OCI-LY1 (cell line): Measurements from ENCODE around the gene PRSS53.

Source experiments
- H2AFZ ChIP-seq: fragments of 200-600 bp; sonication (generic), shearing (Covaris generic); 2 replicates; pipeline ENCODE4 v1.6.0; 2014; ENCODE audit warnings: antibody characterized with exemption, mild to moderate bottlenecking, low read length
- H3F3A ChIP-seq: fragments of 200-600 bp; sonication (generic), shearing (Covaris generic); 2 replicates; pipeline ENCODE4 v1.6.0; 2014; ENCODE audit warnings: mild to moderate bottlenecking, antibody characterized with exemption, low read length, moderate library complexity; ENCODE audit not compliant: insufficient read depth
- H3K27ac ChIP-seq: fragments of 200-600 bp; sonication (generic); 2 replicates; pipeline ENCODE4 v1.5.1; 2014; ENCODE audit warnings: low read length, mixed run types, mild to moderate bottlenecking, low read depth; ENCODE audit not compliant: poor library complexity, severe bottlenecking
- H3K27me3 ChIP-seq: fragments of 200-600 bp; sonication (generic); 2 replicates; pipeline ENCODE4 v1.6.0; 2014; ENCODE audit warnings: antibody characterized with exemption, mild to moderate bottlenecking, low read length, moderate library complexity; ENCODE audit not compliant: insufficient read depth
- H3K36me3 ChIP-seq: fragments of 200-600 bp; sonication (generic); 2 replicates; pipeline ENCODE4 v1.6.1; 2014; ENCODE audit warnings: mild to moderate bottlenecking, antibody characterized with exemption, low read length, moderate library complexity, mixed read lengths; ENCODE audit not compliant: insufficient read depth
- H3K4me1 ChIP-seq: fragments of 200-600 bp; sonication (generic); 2 replicates; pipeline ENCODE4 v1.5.1; 2014; ENCODE audit warnings: mild to moderate bottlenecking, low read length, moderate library complexity; ENCODE audit not compliant: insufficient read depth, severe bottlenecking
- H3K4me2 ChIP-seq: fragments of 200-600 bp; sonication (generic), shearing (Covaris generic); 2 replicates; pipeline ENCODE4 v1.6.1; 2014; ENCODE audit warnings: low read length
- H3K4me3 ChIP-seq: fragments of 200-600 bp; sonication (generic); 2 replicates; pipeline ENCODE4 v1.5.1; 2014; ENCODE audit warnings: low read length, low read depth, mild to moderate bottlenecking, mixed read lengths; ENCODE audit not compliant: poor library complexity, severe bottlenecking
- H3K79me2 ChIP-seq: fragments of 200-600 bp; shearing (Covaris generic); 2 replicates; pipeline ENCODE4 v1.6.1; 2016; ENCODE audit warnings: mixed run types, low read length, mixed read lengths; ENCODE audit not compliant: insufficient read depth
- H3K9ac ChIP-seq: fragments of 200-600 bp; sonication (generic), shearing (Covaris generic); 2 replicates; pipeline ENCODE4 v1.6.1; 2014; ENCODE audit warnings: mild to moderate bottlenecking, low read length, mixed read lengths
- H3K9me2 ChIP-seq: fragments of 200-600 bp; sonication (generic), shearing (Covaris generic); 2 replicates; pipeline ENCODE4 v1.6.1; 2014; ENCODE audit warnings: low read depth, mild to moderate bottlenecking, low read length, mixed read lengths
- H3K9me3 ChIP-seq: fragments of 200-600 bp; shearing (Covaris generic); 2 replicates; pipeline ENCODE4 v1.6.1; 2014; ENCODE audit warnings: low read length, mixed read lengths
- H4K20me1 ChIP-seq: fragments of 200-600 bp; sonication (generic), shearing (Covaris generic); 2 replicates; pipeline ENCODE4 v1.6.0; 2016; ENCODE audit warnings: mild to moderate bottlenecking, low read length; ENCODE audit not compliant: insufficient read depth
- EZH2 ChIP-seq: fragments of 200-600 bp; sonication (generic), shearing (Covaris generic); IDR thresholded peaks from 2 replicates; pipeline ENCODE4 v1.8.0; 2017; ENCODE audit warnings: borderline replicate concordance, mixed run types, mild to moderate bottlenecking, antibody characterized with exemption, low read length, moderate library complexity, mixed read lengths
- TF ChIP-seq, protein P1 (sequence below): fragments of 200-600 bp; sonication (generic), shearing (Covaris generic); IDR thresholded peaks from 2 replicates; pipeline ENCODE4 v1.5.1; 2017; ENCODE audit warnings: mild to moderate bottlenecking, antibody characterized with exemption, low read length, moderate library complexity, mixed read lengths

PRSS53 gene

DNA sequence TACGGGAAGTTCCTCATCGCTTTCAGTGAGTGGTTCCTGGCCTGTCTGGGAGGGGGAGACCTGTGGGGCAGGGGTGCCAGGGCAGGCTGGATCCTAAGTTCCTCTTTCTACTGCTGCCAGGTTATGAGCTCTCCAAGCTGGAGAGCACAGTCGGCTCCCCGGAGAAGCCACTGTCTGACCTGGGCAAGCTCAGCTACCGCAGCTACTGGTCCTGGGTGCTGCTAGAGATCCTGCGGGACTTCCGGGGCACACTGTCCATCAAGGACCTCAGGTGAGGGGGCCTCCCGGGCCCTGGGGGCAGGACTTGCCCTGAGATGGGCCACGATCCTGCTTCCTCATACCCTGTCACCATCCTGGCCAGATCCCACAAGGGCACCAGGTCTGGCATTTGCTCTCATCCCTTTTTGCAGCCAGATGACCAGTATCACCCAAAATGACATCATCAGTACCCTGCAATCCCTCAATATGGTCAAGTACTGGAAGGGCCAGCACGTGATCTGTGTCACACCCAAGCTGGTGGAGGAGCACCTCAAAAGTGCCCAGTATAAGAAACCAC lies 41.7 kb upstream of the PRSS53 start:
- Histone ChIP-seq H3K9me3 (no peaks in the 10 kb centered on the region), H2AFZ (no peak overlapping the region), H3K4me1 (no peaks in the 10 kb centered on the region), H3F3A (no peaks in the 10 kb centered on the region), H3K27ac (no peak overlapping the region), H3K36me3 (peaks cover 26% of the 10 kb centered on the region), H3K27me3 (no peaks in the 10 kb centered on the region), H4K20me1 (no peaks in the 10 kb centered on the region), H3K79me2 (no peaks in the 10 kb centered on the region), H3K9ac (no peak overlapping the region), H3K9me2 (no peaks in the 10 kb centered on the region), H3K4me2 (no peak overlapping the region), H3K4me3 (no peak overlapping the region)
- TF ChIP-seq EZH2 = no peak
- TF ChIP-seq, protein P1, sequence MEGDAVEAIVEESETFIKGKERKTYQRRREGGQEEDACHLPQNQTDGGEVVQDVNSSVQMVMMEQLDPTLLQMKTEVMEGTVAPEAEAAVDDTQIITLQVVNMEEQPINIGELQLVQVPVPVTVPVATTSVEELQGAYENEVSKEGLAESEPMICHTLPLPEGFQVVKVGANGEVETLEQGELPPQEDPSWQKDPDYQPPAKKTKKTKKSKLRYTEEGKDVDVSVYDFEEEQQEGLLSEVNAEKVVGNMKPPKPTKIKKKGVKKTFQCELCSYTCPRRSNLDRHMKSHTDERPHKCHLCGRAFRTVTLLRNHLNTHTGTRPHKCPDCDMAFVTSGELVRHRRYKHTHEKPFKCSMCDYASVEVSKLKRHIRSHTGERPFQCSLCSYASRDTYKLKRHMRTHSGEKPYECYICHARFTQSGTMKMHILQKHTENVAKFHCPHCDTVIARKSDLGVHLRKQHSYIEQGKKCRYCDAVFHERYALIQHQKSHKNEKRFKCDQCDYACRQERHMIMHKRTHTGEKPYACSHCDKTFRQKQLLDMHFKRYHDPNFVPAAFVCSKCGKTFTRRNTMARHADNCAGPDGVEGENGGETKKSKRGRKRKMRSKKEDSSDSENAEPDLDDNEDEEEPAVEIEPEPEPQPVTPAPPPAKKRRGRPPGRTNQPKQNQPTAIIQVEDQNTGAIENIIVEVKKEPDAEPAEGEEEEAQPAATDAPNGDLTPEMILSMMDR = no peak

DNA sequence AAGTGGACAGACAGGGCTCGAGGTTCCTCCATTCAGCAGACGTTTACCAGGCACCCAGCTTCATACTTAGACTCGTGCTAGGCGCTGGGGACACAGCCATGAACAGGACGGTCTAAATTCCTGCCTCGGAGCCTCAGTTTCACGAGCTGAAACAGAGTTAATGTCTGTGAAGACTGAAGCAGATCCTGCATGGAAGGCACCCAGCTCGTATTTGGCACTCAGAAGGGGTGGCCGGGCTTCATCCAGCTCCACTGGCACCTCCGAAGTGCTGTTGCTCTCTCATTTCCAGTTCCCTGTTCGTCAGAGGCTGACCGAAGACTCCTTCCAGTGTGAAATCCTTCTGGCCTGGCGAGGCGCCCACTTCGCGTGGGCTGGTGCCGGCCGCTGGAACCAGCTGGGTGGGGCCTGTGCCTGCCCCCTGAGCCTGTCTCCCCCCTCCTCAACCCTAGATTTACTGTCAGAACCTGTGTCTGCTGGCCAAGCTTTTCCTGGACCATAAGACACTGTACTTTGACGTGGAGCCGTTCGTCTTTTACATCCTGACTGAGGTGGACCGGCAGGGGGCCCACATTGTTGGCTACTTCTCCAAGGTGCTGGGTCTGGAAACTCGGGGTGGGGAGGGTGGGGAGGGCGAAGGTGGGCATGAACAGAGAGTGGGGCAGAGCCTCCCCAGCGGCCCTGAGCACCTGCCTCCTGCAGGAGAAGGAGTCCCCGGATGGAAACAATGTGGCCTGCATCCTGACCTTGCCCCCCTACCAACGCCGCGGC lies 41.0 kb upstream of the PRSS53 start:
- TF ChIP-seq, protein P1 = no peak
- no peak for TF ChIP-seq EZH2
- Histone ChIP-seq H3K9me3 (no peaks in the 10 kb centered on the region), H3K79me2 (no peaks in the 10 kb centered on the region), H3K9me2 (no peaks in the 10 kb centered on the region), H3K4me1 (no peaks in the 10 kb centered on the region), H3K9ac (no peak overlapping the region), H3K4me3 (no peak overlapping the region), H2AFZ (no peak overlapping the region), H4K20me1 (no peaks in the 10 kb centered on the region), H3F3A (no peaks in the 10 kb centered on the region), H3K27ac (no peak overlapping the region), H3K36me3 (peaks cover 26% of the 10 kb centered on the region), H3K4me2 (no peak overlapping the region), H3K27me3 (no peaks in the 10 kb centered on the region)

DNA sequence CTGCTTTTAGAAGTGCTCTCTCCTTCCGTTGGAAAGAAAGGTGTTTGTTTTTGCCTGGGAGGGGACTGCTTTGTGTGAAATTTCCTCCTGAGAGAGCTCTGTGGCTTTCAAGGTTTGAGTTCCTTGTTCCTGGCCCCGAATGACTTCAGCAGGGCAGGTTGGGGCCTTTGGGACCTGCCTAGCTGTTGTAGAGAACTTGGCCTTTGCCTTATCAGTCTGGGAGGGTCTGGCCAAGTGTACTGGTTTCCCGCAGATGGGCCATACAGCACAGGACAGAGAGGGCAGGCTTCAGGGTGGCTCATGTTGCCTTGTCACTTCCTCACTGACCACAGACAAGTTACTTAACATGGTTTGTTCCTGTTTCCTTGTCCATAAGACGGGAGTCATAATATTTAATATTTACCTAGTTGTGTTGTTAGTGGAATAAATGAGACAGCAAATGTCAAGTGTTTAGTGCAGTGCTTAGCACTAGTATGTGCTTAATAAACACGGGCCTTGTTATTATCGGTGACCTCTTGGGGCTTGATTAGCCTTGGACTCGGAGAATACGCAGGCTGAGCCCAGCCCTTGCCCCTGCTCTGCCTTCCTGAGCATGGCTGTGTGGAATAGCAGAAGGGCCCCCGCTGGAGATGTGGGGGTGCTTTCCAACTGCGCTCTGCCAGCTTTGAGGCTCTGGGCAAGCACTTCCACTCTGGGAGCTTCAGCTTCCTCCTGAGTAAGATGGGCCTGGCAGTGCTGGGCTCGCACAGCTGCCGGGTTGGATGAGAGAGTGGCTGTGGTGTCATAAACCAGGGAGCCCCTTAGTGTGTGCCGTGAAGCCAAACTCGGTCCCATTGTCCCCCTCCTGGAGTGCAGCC lies 40.2 kb upstream of the PRSS53 start:
- H3F3A ChIP-seq = no peaks in the 10 kb centered on the region
- H3K79me2 ChIP-seq = no peaks in the 10 kb centered on the region
- H3K9ac ChIP-seq = no peak overlapping the region
- H3K27me3 ChIP-seq = no peaks in the 10 kb centered on the region
- no peaks in the 10 kb centered on the region for H3K9me2 ChIP-seq
- H3K27ac ChIP-seq = no peak overlapping the region
- peaks cover 32% of the 10 kb centered on the region for H3K36me3 ChIP-seq
- no peaks in the 10 kb centered on the region for H3K9me3 ChIP-seq
- no peak overlapping the region for H3K4me3 ChIP-seq
- TF ChIP-seq, protein P1 = no peak
- no peak for TF ChIP-seq EZH2
- H3K4me2 ChIP-seq = no peak overlapping the region
- H2AFZ ChIP-seq = no peak overlapping the region
- no peaks in the 10 kb centered on the region for H4K20me1 ChIP-seq
- no peaks in the 10 kb centered on the region for H3K4me1 ChIP-seq
